Astrocyte (in vitro differentiated cells and primary cell): ENCODE measurements around the gene CACNB4. TPM values are rescaled to one million over a fixed set of nuclear protein-coding genes. Genes with fewer than 3 reads are reported as not detected.

ENCODE experiments used
- DNase-seq: peaks from one replicate; pipeline ENCODE4 v3.0.0-alpha.2; 2010; ENCODE audit warnings: low read depth
- FAIRE-seq: peaks from 2 replicates; lab custom pipeline; 2011; peaks lifted over from hg19 to GRCh38; lab: Jason Lieb, UNC
- H2AFZ ChIP-seq: 2 replicates; pipeline ENCODE4 v1.6.0; 2012; ENCODE audit warnings: low read depth, low read length, inconsistent platforms
- H3K27ac ChIP-seq: 2 replicates; pipeline ENCODE4 v1.5.1; 2011; ENCODE audit warnings: low read depth, low read length, inconsistent platforms
- H3K27me3 ChIP-seq: 2 replicates; pipeline ENCODE4 v1.6.0; 2011; ENCODE audit warnings: low read length, inconsistent platforms; ENCODE audit not compliant: insufficient read depth
- H3K36me3 ChIP-seq: 2 replicates; pipeline ENCODE4 v1.5.1; 2011; ENCODE audit warnings: low read length, inconsistent platforms; ENCODE audit not compliant: insufficient read depth
- H3K4me1 ChIP-seq: 2 replicates; pipeline ENCODE4 v1.5.1; 2011; ENCODE audit warnings: low read length, inconsistent platforms; ENCODE audit not compliant: insufficient read depth
- H3K4me2 ChIP-seq: 2 replicates; pipeline ENCODE4 v1.6.0; 2012; ENCODE audit warnings: low read length, inconsistent platforms
- H3K4me3 ChIP-seq: 2 replicates; pipeline ENCODE4 v1.5.1; 2011; ENCODE audit warnings: low read depth, mild to moderate bottlenecking, low read length, inconsistent platforms; ENCODE audit not compliant: insufficient read depth
- H3K79me2 ChIP-seq: 2 replicates; pipeline ENCODE4 v1.6.0; 2012; ENCODE audit warnings: mild to moderate bottlenecking, low read length, inconsistent platforms; ENCODE audit not compliant: insufficient read depth
- H3K9ac ChIP-seq: 2 replicates; pipeline ENCODE4 v1.6.0; 2012; ENCODE audit warnings: mild to moderate bottlenecking, low read length, inconsistent platforms
- H3K9me3 ChIP-seq: 2 replicates; pipeline ENCODE4 v1.5.1; 2012; ENCODE audit warnings: low read depth, mild to moderate bottlenecking, low read length, inconsistent platforms; ENCODE audit not compliant: insufficient read depth
- H4K20me1 ChIP-seq: 2 replicates; pipeline ENCODE4 v1.6.0; 2012; ENCODE audit warnings: low read length, inconsistent platforms; ENCODE audit not compliant: insufficient read depth
- H3K27ac Mint-ChIP-seq: one replicate; pipeline ENCODE4 v1.8.0; 2021; ENCODE audit warnings: mild to moderate bottlenecking, mixed read lengths; ENCODE audit not compliant: unreplicated experiment
- H3K27me3 Mint-ChIP-seq: one replicate; pipeline ENCODE4 v1.8.0; 2021; ENCODE audit warnings: low read depth, mixed read lengths; ENCODE audit not compliant: unreplicated experiment
- H3K36me3 Mint-ChIP-seq: one replicate; pipeline ENCODE4 v1.8.0; 2021; ENCODE audit warnings: low read depth, mixed read lengths; ENCODE audit not compliant: unreplicated experiment
- H3K4me1 Mint-ChIP-seq: one replicate; pipeline ENCODE4 v1.8.0; 2021; ENCODE audit warnings: low read depth, mixed read lengths; ENCODE audit not compliant: unreplicated experiment
- H3K4me3 Mint-ChIP-seq: one replicate; pipeline ENCODE4 v1.8.0; 2021; ENCODE audit warnings: mild to moderate bottlenecking, moderate library complexity, mixed read lengths; ENCODE audit not compliant: unreplicated experiment
- H3K9me3 Mint-ChIP-seq: one replicate; pipeline ENCODE4 v1.8.0; 2021; ENCODE audit warnings: mild to moderate bottlenecking, mixed read lengths; ENCODE audit not compliant: unreplicated experiment
- CTCF ChIP-seq: IDR thresholded peaks from 2 replicates; pipeline ENCODE4 v1.5.1; 2011; ENCODE audit warnings: low read depth, mild to moderate bottlenecking, inconsistent platforms, low read length, moderate library complexity; ENCODE audit not compliant: insufficient read depth
- EZH2 ChIP-seq: IDR thresholded peaks from 2 replicates; pipeline ENCODE4 v1.6.1; 2012; ENCODE audit warnings: mild to moderate bottlenecking, low read length, inconsistent platforms; ENCODE audit not compliant: insufficient read depth
- total RNA-seq: library from RNA; stranded (reverse); gene quantifications from 2 replicates; pipeline ENCODE4 v1.2.1, GENCODE V29; 2021

Gene CACNB4
- total RNA-seq, 1 donor from 2014 or later: 1.8 TPM

DNA sequence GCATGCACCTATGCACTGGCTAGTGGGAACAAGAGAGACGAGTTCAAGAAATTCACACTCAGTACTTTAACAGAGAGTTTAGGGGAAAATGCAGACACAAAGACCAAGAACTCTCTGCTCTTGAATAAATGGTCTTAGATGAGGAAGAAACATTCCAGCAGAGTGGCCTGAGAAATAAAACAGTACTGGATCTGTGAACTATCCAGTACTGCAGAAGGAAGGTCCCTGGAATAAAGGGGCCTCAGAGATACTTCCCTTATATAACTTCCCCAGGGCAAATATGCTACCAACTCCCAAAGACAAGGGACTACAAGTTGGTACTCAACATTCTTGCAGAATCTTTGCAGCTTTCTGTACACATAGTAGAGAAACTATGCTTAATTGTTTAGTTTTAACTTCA lies 199.7 kb downstream of the CACNB4 start:
- Histone ChIP-seq H3K27me3 (no peaks in the 10 kb centered on the region), H3K4me2 (no peak overlapping the region), H3K4me1 (no peaks in the 10 kb centered on the region), H3K9ac (no peak overlapping the region), H3K36me3 (no peaks in the 10 kb centered on the region), H3K9me3 (no peaks in the 10 kb centered on the region), H3K79me2 (no peaks in the 10 kb centered on the region), H2AFZ (no peak overlapping the region), H3K4me3 (no peak overlapping the region), H4K20me1 (no peaks in the 10 kb centered on the region), H3K27ac (no peak overlapping the region)
- peaks cover 1% of the 10 kb centered on the region for H3K9me3 Mint-ChIP-seq
- DNase-seq (no peak), FAIRE-seq (no peak)
- peaks cover 3% of the 10 kb centered on the region for H3K36me3 Mint-ChIP-seq
- H3K4me3 Mint-ChIP-seq: no peak overlapping the region
- no peaks in the 10 kb centered on the region for H3K4me1 Mint-ChIP-seq
- no peaks in the 10 kb centered on the region for H3K27me3 Mint-ChIP-seq
- no peak overlapping the region for H3K27ac Mint-ChIP-seq
- no peak for TF ChIP-seq CTCF
- TF ChIP-seq EZH2: no peak

- Histone ChIP-seq H3K9me3 (no peaks in the 10 kb centered on the region), H3K27me3 (no peaks in the 10 kb centered on the region), H3K36me3 (no peaks in the 10 kb centered on the region), H3K9ac (no peak overlapping the region), H3K4me3 (no peak overlapping the region), H3K4me1 (no peaks in the 10 kb centered on the region), H2AFZ (no peak overlapping the region), H4K20me1 (no peaks in the 10 kb centered on the region), H3K79me2 (no peaks in the 10 kb centered on the region), H3K27ac (no peak overlapping the region), H3K4me2 (peak overlapping the region; percentile 67)
- Mint-ChIP-seq H3K27ac (no peak overlapping the region), H3K4me3 (no peak overlapping the region), H3K27me3 (no peaks in the 10 kb centered on the region), H3K9me3 (peaks cover 1% of the 10 kb centered on the region), H3K4me1 (no peaks in the 10 kb centered on the region), H3K36me3 (peaks cover 1% of the 10 kb centered on the region)
- DNase-seq: no peak
- TF ChIP-seq CTCF (no peak), EZH2 (no peak)
- no peak for FAIRE-seq
These were observed 207.2 kb downstream of the CACNB4 start for GRCh38 chr2:151891566-151892194.

DNA sequence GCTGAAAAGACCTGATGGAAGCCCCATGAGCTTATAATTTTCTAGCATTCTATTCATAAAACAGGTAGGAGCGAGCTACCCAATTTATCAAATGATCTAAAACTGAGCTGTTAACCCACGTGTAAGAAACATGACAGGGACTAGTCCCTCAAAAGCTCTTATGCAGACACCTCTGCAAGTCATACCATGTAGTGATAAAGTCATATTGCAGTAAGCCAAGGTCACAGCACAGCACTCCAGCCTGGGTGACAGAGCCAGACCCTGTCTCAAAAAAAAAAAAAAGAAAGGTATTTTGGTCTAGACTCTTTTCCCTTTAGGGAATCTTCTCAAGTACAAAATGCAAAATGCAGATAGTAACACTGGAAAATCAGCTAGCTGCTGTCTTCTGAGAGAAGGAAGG lies 211.7 kb downstream of the CACNB4 start:
- Histone ChIP-seq H3K36me3 (no peaks in the 10 kb centered on the region), H3K27me3 (no peaks in the 10 kb centered on the region), H3K4me3 (no peak overlapping the region), H3K9ac (no peak overlapping the region), H3K4me1 (no peaks in the 10 kb centered on the region), H2AFZ (no peak overlapping the region), H4K20me1 (no peaks in the 10 kb centered on the region), H3K79me2 (no peaks in the 10 kb centered on the region), H3K4me2 (no peak overlapping the region), H3K9me3 (no peaks in the 10 kb centered on the region), H3K27ac (no peak overlapping the region)
- Mint-ChIP-seq H3K9me3 (no peaks in the 10 kb centered on the region), H3K27ac (no peak overlapping the region), H3K4me1 (peaks cover 3% of the 10 kb centered on the region), H3K4me3 (no peak overlapping the region), H3K36me3 (no peaks in the 10 kb centered on the region), H3K27me3 (no peaks in the 10 kb centered on the region)
- no peak for FAIRE-seq
- TF ChIP-seq EZH2 (no peak), CTCF (no peak)
- no peak for DNase-seq
